K562 (cell line): ENCODE results near the gene TLN1. TPM values are rescaled to one million over a fixed set of nuclear protein-coding genes. Genes with fewer than 3 reads are reported as not detected.
A peak's percentile ranks its signal among the peaks of the same experiment; 100 is the strongest.

Source experiments
- ARHGAP35 ChIP-seq: fragments of 450-650 bp; IDR thresholded peaks from 2 replicates; pipeline ENCODE4 v1.6.1; 2018; ENCODE audit not compliant: partially characterized antibody
- CXXC5 ChIP-seq: fragments of 250-450 bp; sonication (Bioruptor Pico); IDR thresholded peaks from 2 replicates; pipeline ENCODE4 v1.8.0; 2022; ENCODE audit warnings: inconsistent platforms, mild to moderate bottlenecking, moderate library complexity
- FIP1L1 ChIP-seq: fragments of 200-400 bp; formaldehyde crosslinking; IDR thresholded peaks from 2 replicates; pipeline ENCODE4 v1.6.1; 2018; ENCODE audit warnings: mild to moderate bottlenecking, low read depth, low read length; ENCODE audit not compliant: poor library complexity, severe bottlenecking
- FOXM1 ChIP-seq, 2 experiments: fragments of 450-650 bp in 1 of 2; sonication (generic) in 1 of 2; formaldehyde crosslinking in 1 of 2; IDR thresholded peaks; 2 replicates each; pipeline versions ENCODE4 v1.6.1 to v1.9.0; 2017 to 2022; ENCODE audit warnings: low read depth in 2 of 2, mild to moderate bottlenecking in 2 of 2, missing genetic modification reagents in 1 of 2, moderate library complexity in 1 of 2
- HNRNPK ChIP-seq: fragments of 200-400 bp; formaldehyde crosslinking; IDR thresholded peaks from one replicate; pipeline ENCODE4 v1.6.1; 2018; ENCODE audit warnings: mild to moderate bottlenecking, low read depth, low read length; ENCODE audit not compliant: poor library complexity, severe bottlenecking
- KDM5B ChIP-seq: fragments of 200-600 bp; sonication (generic); IDR thresholded peaks from 2 replicates; pipeline ENCODE4 v1.6.1; 2012; ENCODE audit warnings: low read depth, mild to moderate bottlenecking, moderate library complexity, low read length, control low read depth, inconsistent platforms; ENCODE audit not compliant: insufficient replicate concordance
- MYC ChIP-seq, 2 experiments: fragments of 250-450 bp in 1 of 2; sonication (Bioruptor Pico) in 1 of 2; IDR thresholded peaks; 2 replicates each; pipeline versions ENCODE4 v1.5.1 to v1.6.1; 2012 to 2021; ENCODE audit warnings: low read depth in 2 of 2, borderline replicate concordance in 1 of 2, improper control_type of control experiment in 1 of 2, low read length in 1 of 2, mild to moderate bottlenecking in 1 of 2, moderate library complexity in 1 of 2
- NR2C2 ChIP-seq, 2 experiments: fragments of 200-800 bp in 1 of 2; sonication (Bioruptor generic) in 1 of 2; sonication (generic) in 1 of 2; formaldehyde crosslinking in 1 of 2; IDR thresholded peaks; 2 replicates each; pipeline versions ENCODE4 v1.6.1 to v1.8.0; 2016 to 2022; ENCODE audit warnings: mild to moderate bottlenecking in 1 of 2, missing compliant biosample characterization in 1 of 2, missing genetic modification characterization in 1 of 2, missing genetic modification reagents in 1 of 2
- NRF1 ChIP-seq, 2 experiments: fragments of 450-650 bp; IDR thresholded peaks in 1 of 2; conservative IDR thresholded peaks in 1 of 2; 2 replicates each; pipeline ENCODE4 v1.6.1; 2014; ENCODE audit warnings: mild to moderate bottlenecking in 2 of 2
- PHF20 ChIP-seq: fragments of 450-650 bp; IDR thresholded peaks from 2 replicates; pipeline ENCODE4 v1.6.1; 2018; ENCODE audit not compliant: partially characterized antibody
- POLR2B ChIP-seq: fragments of 450-650 bp; IDR thresholded peaks from 2 replicates; pipeline ENCODE4 v1.6.1; 2018; ENCODE audit warnings: low read depth; ENCODE audit not compliant: partially characterized antibody
- UBTF ChIP-seq, 2 experiments: IDR thresholded peaks; 2 replicates each; pipeline ENCODE4 v1.6.1; 2012; ENCODE audit warnings: improper control_type of control experiment in 2 of 2, low read depth in 2 of 2, low read length in 2 of 2, borderline replicate concordance in 1 of 2
- ZBTB11 ChIP-seq, 3 experiments: fragments of 200-800 bp in 1 of 3; fragments of 250-450 bp in 1 of 3; fragments of 450-650 bp in 1 of 3; sonication (Bioruptor Pico) in 1 of 3; sonication (Bioruptor generic) in 1 of 3; formaldehyde crosslinking in 1 of 3; IDR thresholded peaks; 2 replicates each; pipeline versions ENCODE4 v1.6.1 to v1.8.0; 2016 to 2022; ENCODE audit warnings: mild to moderate bottlenecking in 2 of 3, missing genetic modification characterization in 2 of 3, missing compliant biosample characterization in 1 of 3, moderate library complexity in 1 of 3
- ZFX ChIP-seq: sonication (generic); formaldehyde crosslinking; IDR thresholded peaks from 2 replicates; pipeline ENCODE4 v1.8.0; 2022; ENCODE audit warnings: mild to moderate bottlenecking, missing genetic modification reagents, moderate library complexity
- ZNF12 ChIP-seq: sonication (generic); formaldehyde crosslinking; IDR thresholded peaks from 2 replicates; pipeline ENCODE4 v1.4.0; 2020; ENCODE audit warnings: mild to moderate bottlenecking, missing genetic modification reagents
- ZNF431 ChIP-seq: sonication (generic); formaldehyde crosslinking; IDR thresholded peaks from 2 replicates; pipeline ENCODE4 v1.8.0; 2022; ENCODE audit warnings: mild to moderate bottlenecking, missing genetic modification reagents
- ZNF778 ChIP-seq: fragments of 450-650 bp; formaldehyde crosslinking; IDR thresholded peaks from 2 replicates; pipeline ENCODE4 v1.4.0; 2020; ENCODE audit warnings: mild to moderate bottlenecking, moderate library complexity
- polyA plus RNA-seq, 8 experiments: library from polyadenylated mRNA; depleted of rRNA in 4 of 8; stranded (reverse) in 5 of 8; unstranded in 3 of 8; fragments of >200 nt; fragmentation: Nextera tagmentation in 2 of 8; fragmentation: Illumina TruSeq in 1 of 8; extraction: Ambion mirVana in 2 of 8; extraction: Trizol in 1 of 8; gene quantifications; 2 replicates each; pipeline versions ENCODE4 v1.2.1 to v1.2.3, GENCODE V29; 2011 to 2014; ENCODE audit warnings: inconsistent platforms in 1 of 8, missing spikeins in 1 of 8
- total RNA-seq, 7 experiments: library from RNA; depleted of rRNA in 6 of 7; stranded (reverse); fragments of >200 nt in 6 of 7; fragmentation: Illumina TruSeq in 2 of 7; extraction: Trizol in 2 of 7; gene quantifications; 2 replicates each; pipeline versions ENCODE4 v1.2.1 to v1.2.3, GENCODE V29; 2011 to 2021; ENCODE audit warnings: low replicate concordance in 1 of 7

Gene TLN1
- total and polyA plus RNA-seq, 9 of the 15 experiments (the other 6 are each of a cell fraction or from before 2014, with no cell fraction given) = 3.6 to 240 (median 54.8) TPM

GRCh38 chr9:35748858-35749514 lies 17.0 kb upstream of the TLN1 start, which contains the start of the genes GBA2 and RGP1 (continued):
- TF ChIP-seq UBTF (IDR thresholded peaks at IDR 0.05; ENCODE audit: borderline replicate concordance in 1 of 2, low read depth in 2 of 2, low read length in 2 of 2) (0 out of 4 replicates have a peak, but pooled peaks of 1 of the 2 experiments have one; percentile 46), ZNF431 (no peak), NRF1 (conservative IDR thresholded peaks at IDR 0.05 in 1 of 2, IDR thresholded peaks at IDR 0.05 in 1 of 2) (peak in 1 of 2 experiments; percentile 23; a peak in 2 of 4 replicates), ARHGAP35 (no peak), HNRNPK (no peak), PHF20 (peak; percentile 69), FIP1L1 (peak; percentile 40), NR2C2 (CRISPR knock-in tag; IDR thresholded peaks at IDR 0.05) (no peak; the same call in 1 of the 2 replicates), NR2C2 (tag; IDR thresholded peaks at IDR 0.05) (peak; percentile 96), FOXM1 (IDR thresholded peaks at IDR 0.05; ENCODE audit: low read depth) (no peak), FOXM1 (CRISPR knock-in tag; IDR thresholded peaks at IDR 0.05; ENCODE audit: low read depth) (0 out of 2 replicates have a peak, but pooled peaks have one; percentile 19), KDM5B (peak; percentile 42), ZNF778 (no peak), ZNF12 (no peak), MYC (IDR thresholded peaks at IDR 0.05; ENCODE audit: low read depth, low read length) (0 out of 2 replicates have a peak, but pooled peaks have one; percentile 18), MYC (CRISPR knock-in tag; IDR thresholded peaks at IDR 0.05; ENCODE audit: borderline replicate concordance, low read depth) (no peak), POLR2B (no peak), ZBTB11 (CRISPR knock-in tag; IDR thresholded peaks at IDR 0.05) (peak; percentile 77 to 95 (median 93); a peak in 5 of 6 replicates), CXXC5 (CRISPR knock-in tag) (0 out of 2 replicates have a peak, but pooled peaks have one; percentile 64), ZFX (CRISPR knock-in tag) (peak; percentile 71)
